ENCODE measurements around the gene WWC2.

GRCh38 chr4:183347146-183347545, 248.1 kb downstream of the WWC2 start:
- TF ChIP-seq CTCF (conservative IDR thresholded peaks at IDR 0.05; ENCODE audit: low read length) (no peak), EZH2phosphoT487 (IDR thresholded peaks at IDR 0.05; ENCODE audit: borderline replicate concordance, low read depth, low read length) (no peak)
